Fibroblast of mammary gland (primary cell): ENCODE measurements around the gene EHD4.

Source experiments
- DNase-seq: peaks from one replicate; pipeline ENCODE4 v3.0.0-alpha.2; 2010; ENCODE audit warnings: low read depth
- H3K4me3 ChIP-seq: 2 replicates; pipeline ENCODE4 v1.5.1; 2011; ENCODE audit warnings: low read depth, mild to moderate bottlenecking, low read length, moderate library complexity; ENCODE audit not compliant: control insufficient read depth
- CTCF ChIP-seq: conservative IDR thresholded peaks from 2 replicates; pipeline ENCODE4 v1.5.1; 2011; ENCODE audit warnings: low read depth, low read length, inconsistent platforms; ENCODE audit not compliant: control insufficient read depth, insufficient read depth

EHD4 gene

GRCh38 chr15:42012928-42013482 lies 40.6 kb upstream of the EHD4 start:
- TF ChIP-seq CTCF, result no peak
- no peak overlapping the region for H3K4me3 ChIP-seq
- no peak for DNase-seq

GRCh38 chr15:42012241-42012640 lies 39.9 kb upstream of the EHD4 start:
- no peak for DNase-seq
- TF ChIP-seq CTCF, result no peak
- no peak overlapping the region for H3K4me3 ChIP-seq

- H3K4me3 ChIP-seq, result no peak overlapping the region
- TF ChIP-seq CTCF, result no peak
- DNase-seq, result no peak
These were observed 38.7 kb upstream of the EHD4 start for GRCh38 chr15:42011074-42011473.

- no peak for DNase-seq
- no peak overlapping the region for H3K4me3 ChIP-seq
- TF ChIP-seq CTCF, result no peak
These were observed 38.1 kb upstream of the EHD4 start for GRCh38 chr15:42010434-42010833.

- DNase-seq, result no peak
- H3K4me3 ChIP-seq, result no peak overlapping the region
- TF ChIP-seq CTCF, result no peak
These were observed 37.1 kb upstream of the EHD4 start for GRCh38 chr15:42009474-42009873.

GRCh38 chr15:42009022-42009421 lies 36.7 kb upstream of the EHD4 start:
- DNase-seq, result no peak
- no peak overlapping the region for H3K4me3 ChIP-seq
- TF ChIP-seq CTCF, result no peak

- H3K4me3 ChIP-seq, result no peak overlapping the region
- DNase-seq, result no peak
- TF ChIP-seq CTCF, result no peak
These were observed 35.0 kb upstream of the EHD4 start for GRCh38 chr15:42007386-42007785.
